Prostate gland (tissue), 2 donors: ENCODE measurements around the gene IQCC.

Source experiments
- POLR2A ChIP-seq: fragments of 450-650 bp; IDR thresholded peaks from one replicate; pipeline ENCODE4 v1.6.1; 2016; ENCODE audit warnings: antibody characterized with exemption, mild to moderate bottlenecking
- TF ChIP-seq, protein P1 (sequence below), 4 experiments: fragments of 200-600 bp in 2 of 4; fragments of 450-650 bp in 2 of 4; sonication (generic) in 2 of 4; IDR thresholded peaks; 1 replicate in 3 of 4; 2 replicates in 1 of 4; pipeline ENCODE4 v1.5.1; 2016 to 2019; ENCODE audit warnings: antibody characterized with exemption in 4 of 4, mild to moderate bottlenecking in 2 of 4, moderate library complexity in 2 of 4

DNA sequence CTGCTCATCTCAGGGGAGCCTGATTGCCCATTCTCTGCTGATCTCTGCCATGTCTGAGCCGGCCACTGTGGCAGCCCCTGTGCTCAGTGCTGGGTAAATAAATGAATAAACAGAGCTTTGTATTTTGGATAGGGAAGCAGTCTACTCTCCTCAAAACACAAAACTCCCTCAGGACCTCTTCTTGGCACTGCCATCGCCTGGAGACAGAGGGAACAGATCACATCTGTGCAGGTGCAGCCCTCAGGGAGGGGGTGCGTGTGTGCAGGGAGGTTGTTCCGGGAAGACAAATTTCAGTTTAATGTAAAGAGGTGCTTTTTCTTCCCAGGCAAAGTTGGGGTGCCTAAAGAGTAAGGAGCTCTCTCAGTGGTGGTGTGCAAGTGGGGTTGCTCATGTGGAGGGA is 33.9 kb downstream of the IQCC start:
- TF ChIP-seq POLR2A = no peak
- TF ChIP-seq, protein P1, sequence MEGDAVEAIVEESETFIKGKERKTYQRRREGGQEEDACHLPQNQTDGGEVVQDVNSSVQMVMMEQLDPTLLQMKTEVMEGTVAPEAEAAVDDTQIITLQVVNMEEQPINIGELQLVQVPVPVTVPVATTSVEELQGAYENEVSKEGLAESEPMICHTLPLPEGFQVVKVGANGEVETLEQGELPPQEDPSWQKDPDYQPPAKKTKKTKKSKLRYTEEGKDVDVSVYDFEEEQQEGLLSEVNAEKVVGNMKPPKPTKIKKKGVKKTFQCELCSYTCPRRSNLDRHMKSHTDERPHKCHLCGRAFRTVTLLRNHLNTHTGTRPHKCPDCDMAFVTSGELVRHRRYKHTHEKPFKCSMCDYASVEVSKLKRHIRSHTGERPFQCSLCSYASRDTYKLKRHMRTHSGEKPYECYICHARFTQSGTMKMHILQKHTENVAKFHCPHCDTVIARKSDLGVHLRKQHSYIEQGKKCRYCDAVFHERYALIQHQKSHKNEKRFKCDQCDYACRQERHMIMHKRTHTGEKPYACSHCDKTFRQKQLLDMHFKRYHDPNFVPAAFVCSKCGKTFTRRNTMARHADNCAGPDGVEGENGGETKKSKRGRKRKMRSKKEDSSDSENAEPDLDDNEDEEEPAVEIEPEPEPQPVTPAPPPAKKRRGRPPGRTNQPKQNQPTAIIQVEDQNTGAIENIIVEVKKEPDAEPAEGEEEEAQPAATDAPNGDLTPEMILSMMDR (IDR thresholded peaks at IDR 0.05) = no peak
